Measurements from ENCODE around the gene GABRB2. TPM values are rescaled to one million over a fixed set of nuclear protein-coding genes. Genes with fewer than 3 reads are reported as not detected.

Gene GABRB2
- total RNA-seq, 2 experiments from 2014 or later = not detected

- POLR2A ChIA-PET = no interaction called here
- no peaks in the 10 kb centered on the region for H3K27me3 Mint-ChIP-seq
Observed at GRCh38 chr5:161481922-161482321, 64.6 kb downstream of the GABRB2 start.

GRCh38 chr5:161471211-161471950, 75.1 kb downstream of the GABRB2 start:
- intact Hi-C loops (cut with micrococcal nuclease) = no loop called here
- POLR2A ChIA-PET = no interaction called here
- Mint-ChIP-seq H3K4me1 (ENCODE audit: low read depth) (no peaks in the 10 kb centered on the region), H3K27ac (no peak overlapping the region), H3K27me3 (no peaks in the 10 kb centered on the region), H3K36me3 (ENCODE audit: low read depth) (no peaks in the 10 kb centered on the region), H3K9me3 (peaks cover 2% of the 10 kb centered on the region), H3K4me3 (no peak overlapping the region)
- ATAC-seq (no peak), DNase-seq (no peak)
- TF ChIP-seq CTCF (IDR thresholded peaks at IDR 0.05) = no peak
- CTCF ChIA-PET = no interaction called here

More at GRCh38 chr5:161481922-161482321, 64.6 kb downstream of the GABRB2 start:
- Mint-ChIP-seq H3K36me3 (ENCODE audit: low read depth) (no peaks in the 10 kb centered on the region), H3K4me3 (no peak overlapping the region), H3K4me1 (ENCODE audit: low read depth) (no peaks in the 10 kb centered on the region), H3K27ac (no peak overlapping the region), H3K9me3 (peaks cover 1% of the 10 kb centered on the region)
- DNase-seq = no peak
- no peak for TF ChIP-seq CTCF (IDR thresholded peaks at IDR 0.05)
- CTCF ChIA-PET = interaction anchor here (0.9 kb wide), 1 partner anchor 19 kb away, joined by 3 read pairs; no protein-coding TSS in a partner anchor
- intact Hi-C loops (cut with micrococcal nuclease) = no loop called here
- no peak for ATAC-seq

GRCh38 chr5:161467703-161468102, 78.8 kb downstream of the GABRB2 start:
- no peaks in the 10 kb centered on the region for H3K27me3 Mint-ChIP-seq
- no peak overlapping the region for H3K27ac Mint-ChIP-seq
- H3K9me3 Mint-ChIP-seq = no peaks in the 10 kb centered on the region
- TF ChIP-seq CTCF (IDR thresholded peaks at IDR 0.05) = no peak
- no peaks in the 10 kb centered on the region for H3K36me3 Mint-ChIP-seq (ENCODE audit: low read depth)
- ATAC-seq = no peak
- intact Hi-C loops (cut with micrococcal nuclease) = no loop called here
- H3K4me3 Mint-ChIP-seq = no peak overlapping the region
- DNase-seq = no peak
- H3K4me1 Mint-ChIP-seq (ENCODE audit: low read depth) = no peaks in the 10 kb centered on the region
- ChIA-PET CTCF (interaction anchor here (0.6 kb wide), 1 partner anchor 281 kb away, joined by 3 read pairs; no protein-coding TSS in a partner anchor), POLR2A (no interaction called here)

GRCh38 chr5:161460741-161461140, 85.8 kb downstream of the GABRB2 start:
- ATAC-seq = no peak
- no peak for DNase-seq
- TF ChIP-seq CTCF (IDR thresholded peaks at IDR 0.05) = no peak
- Mint-ChIP-seq H3K27ac (no peak overlapping the region), H3K4me1 (ENCODE audit: low read depth) (no peaks in the 10 kb centered on the region), H3K9me3 (no peaks in the 10 kb centered on the region), H3K4me3 (no peak overlapping the region), H3K36me3 (ENCODE audit: low read depth) (no peaks in the 10 kb centered on the region), H3K27me3 (no peaks in the 10 kb centered on the region)
- intact Hi-C loops (cut with micrococcal nuclease) = no loop called here
- CTCF ChIA-PET = no interaction called here
- POLR2A ChIA-PET = no interaction called here

- no peak for TF ChIP-seq CTCF (IDR thresholded peaks at IDR 0.05)
- intact Hi-C loops (cut with micrococcal nuclease) = no loop called here
- ChIA-PET CTCF (no interaction called here), POLR2A (no interaction called here)
- H3K36me3 Mint-ChIP-seq (ENCODE audit: low read depth) = no peaks in the 10 kb centered on the region
- no peak for ATAC-seq
- DNase-seq = no peak
- H3K27me3 Mint-ChIP-seq = no peaks in the 10 kb centered on the region
- H3K4me3 Mint-ChIP-seq = no peak overlapping the region
- H3K9me3 Mint-ChIP-seq = peaks cover 3% of the 10 kb centered on the region
- H3K4me1 Mint-ChIP-seq (ENCODE audit: low read depth) = no peaks in the 10 kb centered on the region
- H3K27ac Mint-ChIP-seq = no peak overlapping the region
Observed at GRCh38 chr5:161446655-161447054, 99.9 kb downstream of the GABRB2 start.

Measured in activated CD8-positive, alpha-beta T cell treated with anti-CD3 and anti-CD28 coated beads for 36 hours (primary cell).